ENCODE results near the gene MARCHF4. TPM values are rescaled to one million over a fixed set of nuclear protein-coding genes. Genes with fewer than 3 reads are reported as not detected.

Gene MARCHF4
- polyA plus RNA-seq, 1 donor (not counting 4 experiments of a cell fraction or from before 2014, with no cell fraction given): 5.3 TPM

- peaks cover 7% of the 10 kb centered on the region for H3K79me2 ChIP-seq (ENCODE audit: control insufficient read depth, insufficient read depth, low read length)
- FAIRE-seq (no peak), DNase-seq (ENCODE audit: low read depth, low spot score) (no peak)
- H3K4me2 ChIP-seq (ENCODE audit: control insufficient read depth, extremely low read depth, insufficient read depth, low read depth, low read length): no peak overlapping the region
- H3K9me3 ChIP-seq (ENCODE audit: control insufficient read depth, low read depth, low read length): no peaks in the 10 kb centered on the region
- peaks cover 8 to 9% of the 10 kb centered on the region in 2 experiments for H3K36me3 ChIP-seq (ENCODE audit: control insufficient read depth in 2 of 2, extremely low read depth in 1 of 2, insufficient read depth in 2 of 2, low read length in 2 of 2)
- dilution Hi-C loops (cut with MboI; ENCODE audit: extremely low pct_ligation_motif_present, low sequenced_read_pairs): no loop called here
- TF ChIP-seq EZH2 (IDR thresholded peaks at IDR 0.05; ENCODE audit: low read length): no peak
- no peak for TF ChIP-seq CTCF (optimal IDR thresholded peaks at IDR 0.05 in 1 of 3, IDR thresholded peaks at IDR 0.05 in 1 of 3, conservative IDR thresholded peaks at IDR 0.05 in 1 of 3; ENCODE audit: extremely low read depth in 1 of 3, insufficient read depth in 2 of 3, low read length in 3 of 3)
- H3K9me1 ChIP-seq (ENCODE audit: control insufficient read depth, extremely low read depth, insufficient read depth, low read length): no peaks in the 10 kb centered on the region
- H3K4me3 ChIP-seq (ENCODE audit: control insufficient read depth in 2 of 3, extremely low read depth in 1 of 3, insufficient read depth in 2 of 3, low read depth in 1 of 3, low read length in 3 of 3): no peak overlapping the region
- no peaks in the 10 kb centered on the region for H3K27me3 ChIP-seq (ENCODE audit: control insufficient read depth, extremely low read depth, insufficient read depth, low read length)
- no peak overlapping the region for H2AFZ ChIP-seq (ENCODE audit: control insufficient read depth, low read length)
- no peak overlapping the region for H3K27ac ChIP-seq (ENCODE audit: control insufficient read depth, insufficient read depth, low read length)
- H3K4me1 ChIP-seq (ENCODE audit: control insufficient read depth, extremely low read depth, insufficient read depth, low read length): no peaks in the 10 kb centered on the region
- H4K20me1 ChIP-seq (ENCODE audit: control insufficient read depth, extremely low read depth, insufficient read depth, low read length): no peaks in the 10 kb centered on the region
- H3K9ac ChIP-seq (ENCODE audit: control insufficient read depth, extremely low read depth, insufficient read depth, low read length): no peak overlapping the region
These were observed 38.3 kb upstream of the MARCHF4 start for GRCh38 chr2:216410550-216410949.

GRCh38 chr2:216408426-216409290 is 36.4 kb upstream of the MARCHF4 start:
- Histone ChIP-seq H3K27me3 (ENCODE audit: control insufficient read depth, extremely low read depth, insufficient read depth, low read length) (no peaks in the 10 kb centered on the region), H3K9me3 (ENCODE audit: control insufficient read depth, low read depth, low read length) (no peaks in the 10 kb centered on the region), H2AFZ (ENCODE audit: control insufficient read depth, low read length) (no peak overlapping the region), H4K20me1 (ENCODE audit: control insufficient read depth, extremely low read depth, insufficient read depth, low read length) (no peaks in the 10 kb centered on the region), H3K9ac (ENCODE audit: control insufficient read depth, extremely low read depth, insufficient read depth, low read length) (no peak overlapping the region), H3K9me1 (ENCODE audit: control insufficient read depth, extremely low read depth, insufficient read depth, low read length) (no peaks in the 10 kb centered on the region), H3K36me3 (ENCODE audit: control insufficient read depth in 2 of 2, extremely low read depth in 1 of 2, insufficient read depth in 2 of 2, low read length in 2 of 2) (no peaks in the 10 kb centered on the region), H3K4me2 (ENCODE audit: control insufficient read depth, extremely low read depth, insufficient read depth, low read depth, low read length) (no peak overlapping the region), H3K79me2 (ENCODE audit: control insufficient read depth, insufficient read depth, low read length) (peaks cover 6% of the 10 kb centered on the region), H3K4me1 (ENCODE audit: control insufficient read depth, extremely low read depth, insufficient read depth, low read length) (no peaks in the 10 kb centered on the region), H3K27ac (ENCODE audit: control insufficient read depth, insufficient read depth, low read length) (no peak overlapping the region), H3K4me3 (ENCODE audit: control insufficient read depth in 2 of 3, extremely low read depth in 1 of 3, insufficient read depth in 2 of 3, low read depth in 1 of 3, low read length in 3 of 3) (no peak overlapping the region)
- FAIRE-seq (no peak), DNase-seq (ENCODE audit: low read depth, low spot score) (no peak)
- no peak for TF ChIP-seq CTCF (optimal IDR thresholded peaks at IDR 0.05 in 1 of 3, IDR thresholded peaks at IDR 0.05 in 1 of 3, conservative IDR thresholded peaks at IDR 0.05 in 1 of 3; ENCODE audit: extremely low read depth in 1 of 3, insufficient read depth in 2 of 3, low read length in 3 of 3)
- no peak for TF ChIP-seq EZH2 (IDR thresholded peaks at IDR 0.05; ENCODE audit: low read length)
- dilution Hi-C loops (cut with MboI; ENCODE audit: extremely low pct_ligation_motif_present, low sequenced_read_pairs): no loop called here
